Measurements from ENCODE around the gene ACVR1B. TPM values are rescaled to one million over a fixed set of nuclear protein-coding genes. Genes with fewer than 3 reads are reported as not detected.

ACVR1B gene
- total and polyA plus RNA-seq, 9 of the 15 experiments (the other 6 are each of a cell fraction or from before 2014, with no cell fraction given): 0.97 to 15.1 (median 6.8) TPM

DNA sequence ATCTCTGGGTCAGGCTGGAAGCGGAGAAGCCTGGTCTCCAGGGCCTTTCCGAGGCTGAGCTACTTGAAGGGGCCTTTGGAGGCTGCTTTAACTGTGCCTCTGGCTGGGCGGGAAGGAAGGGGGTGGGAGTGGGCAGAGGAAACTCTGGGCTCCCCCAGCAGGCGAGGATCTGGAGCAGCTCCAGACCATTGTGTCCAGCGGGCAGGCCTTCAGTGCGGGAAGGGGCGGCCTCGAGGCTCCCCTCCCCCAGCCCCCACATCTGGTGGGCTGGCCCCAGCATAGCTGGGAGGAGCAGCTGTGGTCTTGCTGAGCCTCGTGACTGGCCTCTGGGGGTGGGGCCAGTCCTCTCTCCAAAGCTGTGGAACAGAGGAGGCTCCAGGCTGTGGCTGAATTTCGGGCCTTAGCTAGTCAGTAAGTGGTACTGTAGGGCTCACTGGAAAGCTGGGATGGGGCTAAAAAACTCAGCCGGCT, 58.7 kb downstream of the ACVR1B start (continued):
- TF ChIP-seq BHLHE40 (IDR thresholded peaks at IDR 0.05; ENCODE audit: low read length) (peak; percentile 59; the same call in 1 of the 2 replicates), DPF2 (IDR thresholded peaks at IDR 0.05) (0 out of 2 replicates have a peak, but pooled peaks have one; percentile 15), HDAC8 (tag; IDR thresholded peaks at IDR 0.05) (no peak), MTA1 (IDR thresholded peaks at IDR 0.05; ENCODE audit: borderline replicate concordance) (peak; percentile 38; the same call in 1 of the 2 replicates), YY1 (IDR thresholded peaks at IDR 0.05; ENCODE audit: borderline replicate concordance in 1 of 3, control insufficient read depth in 1 of 3, extremely low read depth in 1 of 3, insufficient read depth in 3 of 3, insufficient read length in 1 of 3, insufficient replicate concordance in 2 of 3, low read depth in 1 of 3, low read length in 2 of 3) (no peak), ZNF263 (CRISPR knock-in tag; IDR thresholded peaks at IDR 0.05; ENCODE audit: borderline replicate concordance) (peak; percentile 39; the same call in 1 of the 2 replicates), CHD2 (IDR thresholded peaks at IDR 0.05; ENCODE audit: low read depth, low read length) (peak; percentile 46; the same call in 1 of the 2 replicates), RBBP5 (IDR thresholded peaks at IDR 0.05; ENCODE audit: borderline replicate concordance, insufficient read depth, low read length, poor library complexity, severe bottlenecking) (no peak), COPS2 (conservative IDR thresholded peaks at IDR 0.05) (no peak), POLR2A (conservative IDR thresholded peaks at IDR 0.05) (0 out of 2 replicates have a peak, but pooled peaks have one; percentile 49), HMG20A (CRISPR knock-in tag; conservative IDR thresholded peaks at IDR 0.05) (no peak)
- TF ChIP-seq, protein P1, sequence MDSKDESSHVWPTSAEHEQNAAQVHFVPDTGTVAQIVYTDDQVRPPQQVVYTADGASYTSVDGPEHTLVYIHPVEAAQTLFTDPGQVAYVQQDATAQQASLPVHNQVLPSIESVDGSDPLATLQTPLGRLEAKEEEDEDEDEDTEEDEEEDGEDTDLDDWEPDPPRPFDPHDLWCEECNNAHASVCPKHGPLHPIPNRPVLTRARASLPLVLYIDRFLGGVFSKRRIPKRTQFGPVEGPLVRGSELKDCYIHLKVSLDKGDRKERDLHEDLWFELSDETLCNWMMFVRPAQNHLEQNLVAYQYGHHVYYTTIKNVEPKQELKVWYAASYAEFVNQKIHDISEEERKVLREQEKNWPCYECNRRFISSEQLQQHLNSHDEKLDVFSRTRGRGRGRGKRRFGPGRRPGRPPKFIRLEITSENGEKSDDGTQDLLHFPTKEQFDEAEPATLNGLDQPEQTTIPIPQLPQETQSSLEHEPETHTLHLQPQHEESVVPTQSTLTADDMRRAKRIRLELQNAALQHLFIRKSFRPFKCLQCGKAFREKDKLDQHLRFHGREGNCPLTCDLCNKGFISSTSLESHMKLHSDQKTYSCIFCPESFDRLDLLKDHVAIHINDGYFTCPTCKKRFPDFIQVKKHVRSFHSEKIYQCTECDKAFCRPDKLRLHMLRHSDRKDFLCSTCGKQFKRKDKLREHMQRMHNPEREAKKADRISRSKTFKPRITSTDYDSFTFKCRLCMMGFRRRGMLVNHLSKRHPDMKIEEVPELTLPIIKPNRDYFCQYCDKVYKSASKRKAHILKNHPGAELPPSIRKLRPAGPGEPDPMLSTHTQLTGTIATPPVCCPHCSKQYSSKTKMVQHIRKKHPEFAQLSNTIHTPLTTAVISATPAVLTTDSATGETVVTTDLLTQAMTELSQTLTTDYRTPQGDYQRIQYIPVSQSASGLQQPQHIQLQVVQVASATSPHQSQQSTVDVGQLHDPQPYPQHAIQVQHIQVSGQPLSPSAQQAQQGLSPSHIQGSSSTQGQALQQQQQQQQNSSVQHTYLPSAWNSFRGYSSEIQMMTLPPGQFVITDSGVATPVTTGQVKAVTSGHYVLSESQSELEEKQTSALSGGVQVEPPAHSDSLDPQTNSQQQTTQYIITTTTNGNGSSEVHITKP (IDR thresholded peaks at IDR 0.05; ENCODE audit: partially characterized antibody): peak; percentile 89
- TF ChIP-seq, protein P2, sequence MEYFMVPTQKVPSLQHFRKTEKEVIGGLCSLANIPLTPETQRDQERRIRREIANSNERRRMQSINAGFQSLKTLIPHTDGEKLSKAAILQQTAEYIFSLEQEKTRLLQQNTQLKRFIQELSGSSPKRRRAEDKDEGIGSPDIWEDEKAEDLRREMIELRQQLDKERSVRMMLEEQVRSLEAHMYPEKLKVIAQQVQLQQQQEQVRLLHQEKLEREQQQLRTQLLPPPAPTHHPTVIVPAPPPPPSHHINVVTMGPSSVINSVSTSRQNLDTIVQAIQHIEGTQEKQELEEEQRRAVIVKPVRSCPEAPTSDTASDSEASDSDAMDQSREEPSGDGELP (CRISPR knock-in tag; IDR thresholded peaks at IDR 0.05; ENCODE audit: borderline replicate concordance): peak; percentile 92; the same call in 1 of the 2 replicates
- TF ChIP-seq, protein P3, sequence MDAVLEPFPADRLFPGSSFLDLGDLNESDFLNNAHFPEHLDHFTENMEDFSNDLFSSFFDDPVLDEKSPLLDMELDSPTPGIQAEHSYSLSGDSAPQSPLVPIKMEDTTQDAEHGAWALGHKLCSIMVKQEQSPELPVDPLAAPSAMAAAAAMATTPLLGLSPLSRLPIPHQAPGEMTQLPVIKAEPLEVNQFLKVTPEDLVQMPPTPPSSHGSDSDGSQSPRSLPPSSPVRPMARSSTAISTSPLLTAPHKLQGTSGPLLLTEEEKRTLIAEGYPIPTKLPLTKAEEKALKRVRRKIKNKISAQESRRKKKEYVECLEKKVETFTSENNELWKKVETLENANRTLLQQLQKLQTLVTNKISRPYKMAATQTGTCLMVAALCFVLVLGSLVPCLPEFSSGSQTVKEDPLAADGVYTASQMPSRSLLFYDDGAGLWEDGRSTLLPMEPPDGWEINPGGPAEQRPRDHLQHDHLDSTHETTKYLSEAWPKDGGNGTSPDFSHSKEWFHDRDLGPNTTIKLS (IDR thresholded peaks at IDR 0.05; ENCODE audit: borderline replicate concordance, low read depth): no peak
- TF ChIP-seq, protein P4, sequence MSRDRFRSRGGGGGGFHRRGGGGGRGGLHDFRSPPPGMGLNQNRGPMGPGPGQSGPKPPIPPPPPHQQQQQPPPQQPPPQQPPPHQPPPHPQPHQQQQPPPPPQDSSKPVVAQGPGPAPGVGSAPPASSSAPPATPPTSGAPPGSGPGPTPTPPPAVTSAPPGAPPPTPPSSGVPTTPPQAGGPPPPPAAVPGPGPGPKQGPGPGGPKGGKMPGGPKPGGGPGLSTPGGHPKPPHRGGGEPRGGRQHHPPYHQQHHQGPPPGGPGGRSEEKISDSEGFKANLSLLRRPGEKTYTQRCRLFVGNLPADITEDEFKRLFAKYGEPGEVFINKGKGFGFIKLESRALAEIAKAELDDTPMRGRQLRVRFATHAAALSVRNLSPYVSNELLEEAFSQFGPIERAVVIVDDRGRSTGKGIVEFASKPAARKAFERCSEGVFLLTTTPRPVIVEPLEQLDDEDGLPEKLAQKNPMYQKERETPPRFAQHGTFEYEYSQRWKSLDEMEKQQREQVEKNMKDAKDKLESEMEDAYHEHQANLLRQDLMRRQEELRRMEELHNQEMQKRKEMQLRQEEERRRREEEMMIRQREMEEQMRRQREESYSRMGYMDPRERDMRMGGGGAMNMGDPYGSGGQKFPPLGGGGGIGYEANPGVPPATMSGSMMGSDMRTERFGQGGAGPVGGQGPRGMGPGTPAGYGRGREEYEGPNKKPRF (IDR thresholded peaks at IDR 0.05; ENCODE audit: low read depth, low read length): no peak
